ENCODE data around the gene CDKAL1. TPM values are rescaled to one million over a fixed set of nuclear protein-coding genes. Genes with fewer than 3 reads are reported as not detected.

CDKAL1 gene
- total and polyA plus RNA-seq, 2 donors from 2014 or later = 4.6 to 20.2 TPM

- no peaks in the 10 kb centered on the region for H3K4me1 ChIP-seq (ENCODE audit: control insufficient read depth in 2 of 3, insufficient read depth in 2 of 3, low read depth in 1 of 3, low read length in 3 of 3)
- no peaks in the 10 kb centered on the region for H3K36me3 ChIP-seq (ENCODE audit: control insufficient read depth in 2 of 3, insufficient read depth in 3 of 3, low read length in 3 of 3)
- no peak overlapping the region for H3K9ac ChIP-seq (ENCODE audit: low read length in 3 of 3)
- H3K4me3 ChIP-seq (ENCODE audit: low read length in 3 of 3) = no peak overlapping the region
- TF ChIP-seq CTCF (IDR thresholded peaks at IDR 0.05; ENCODE audit: borderline replicate concordance, extremely low read depth, insufficient read depth) = no peak
- intact Hi-C loops (cut with DNase I) = no loop called here
- DNase-seq (no peak), FAIRE-seq (no peak)
- no peaks in the 10 kb centered on the region for H3K9me3 ChIP-seq (ENCODE audit: control insufficient read depth in 2 of 3, insufficient read depth in 1 of 3, low read length in 3 of 3)
- no peak overlapping the region for H3K27ac ChIP-seq (ENCODE audit: low read depth in 2 of 2, low read length in 2 of 2)
- no peaks in the 10 kb centered on the region for H3K27me3 ChIP-seq (ENCODE audit: control insufficient read depth, insufficient read depth, low read length)
Measured at GRCh38 chr6:21037453-21037852, 503.2 kb downstream of the CDKAL1 start.

- DNase-seq = no peak
- H3K4me1 ChIP-seq (ENCODE audit: control insufficient read depth in 2 of 3, insufficient read depth in 2 of 3, low read depth in 1 of 3, low read length in 3 of 3) = peaks cover 0 to 2% (median 0%) of the 10 kb centered on the region in 3 donors
- no peak for FAIRE-seq
- H3K9ac ChIP-seq (ENCODE audit: low read length in 3 of 3) = no peak overlapping the region
- intact Hi-C loops (cut with DNase I) = no loop called here
- H3K27me3 ChIP-seq (ENCODE audit: control insufficient read depth, insufficient read depth, low read length) = no peaks in the 10 kb centered on the region
- H3K27ac ChIP-seq (ENCODE audit: low read depth in 2 of 2, low read length in 2 of 2) = no peak overlapping the region
- no peaks in the 10 kb centered on the region for H3K9me3 ChIP-seq (ENCODE audit: control insufficient read depth in 2 of 3, insufficient read depth in 1 of 3, low read length in 3 of 3)
- H3K4me3 ChIP-seq (ENCODE audit: low read length in 3 of 3) = no peak overlapping the region
- no peaks in the 10 kb centered on the region for H3K36me3 ChIP-seq (ENCODE audit: control insufficient read depth in 2 of 3, insufficient read depth in 3 of 3, low read length in 3 of 3)
- TF ChIP-seq CTCF (IDR thresholded peaks at IDR 0.05; ENCODE audit: borderline replicate concordance, extremely low read depth, insufficient read depth) = no peak
Measured at GRCh38 chr6:21039926-21040325, 505.7 kb downstream of the CDKAL1 start.

GRCh38 chr6:21045135-21045700 lies 511.0 kb downstream of the CDKAL1 start:
- no peaks in the 10 kb centered on the region for H3K27me3 ChIP-seq (ENCODE audit: control insufficient read depth, insufficient read depth, low read length)
- peak overlapping the region; percentile 47 to 80 for H3K27ac ChIP-seq (ENCODE audit: low read depth in 2 of 2, low read length in 2 of 2)
- H3K36me3 ChIP-seq (ENCODE audit: control insufficient read depth in 2 of 3, insufficient read depth in 3 of 3, low read length in 3 of 3) = no peaks in the 10 kb centered on the region
- peaks cover 7 to 15% (median 10%) of the 10 kb centered on the region in 3 donors for H3K4me1 ChIP-seq (ENCODE audit: control insufficient read depth in 2 of 3, insufficient read depth in 2 of 3, low read depth in 1 of 3, low read length in 3 of 3)
- peak overlapping the region in 1 of 3 donors; percentile 36 for H3K9ac ChIP-seq (ENCODE audit: low read length in 3 of 3)
- no peak overlapping the region for H3K4me3 ChIP-seq (ENCODE audit: low read length in 3 of 3)
- DNase-seq (peak in 2 of 5 donors; percentile 41 to 54), FAIRE-seq (peak; percentile 60)
- H3K9me3 ChIP-seq (ENCODE audit: control insufficient read depth in 2 of 3, insufficient read depth in 1 of 3, low read length in 3 of 3) = no peaks in the 10 kb centered on the region
- intact Hi-C loops (cut with DNase I) = no loop called here
- no peak for TF ChIP-seq CTCF (IDR thresholded peaks at IDR 0.05; ENCODE audit: borderline replicate concordance, extremely low read depth, insufficient read depth)

- H3K27ac ChIP-seq (ENCODE audit: low read depth in 2 of 2, low read length in 2 of 2) = peak overlapping the region; percentile 47 to 80
- H3K4me1 ChIP-seq (ENCODE audit: control insufficient read depth in 2 of 3, insufficient read depth in 2 of 3, low read depth in 1 of 3, low read length in 3 of 3) = peaks cover 7 to 15% (median 10%) of the 10 kb centered on the region in 3 donors
- DNase-seq (peak; percentile 80 to 90 (median 85)), FAIRE-seq (no peak)
- no peaks in the 10 kb centered on the region for H3K27me3 ChIP-seq (ENCODE audit: control insufficient read depth, insufficient read depth, low read length)
- TF ChIP-seq CTCF (IDR thresholded peaks at IDR 0.05; ENCODE audit: borderline replicate concordance, extremely low read depth, insufficient read depth) = no peak
- peak overlapping the region in 1 of 3 donors; percentile 10 for H3K4me3 ChIP-seq (ENCODE audit: low read length in 3 of 3)
- H3K36me3 ChIP-seq (ENCODE audit: control insufficient read depth in 2 of 3, insufficient read depth in 3 of 3, low read length in 3 of 3) = no peaks in the 10 kb centered on the region
- no peak overlapping the region for H3K9ac ChIP-seq (ENCODE audit: low read length in 3 of 3)
- intact Hi-C loops (cut with DNase I) = no loop called here
- H3K9me3 ChIP-seq (ENCODE audit: control insufficient read depth in 2 of 3, insufficient read depth in 1 of 3, low read length in 3 of 3) = no peaks in the 10 kb centered on the region
Measured at GRCh38 chr6:21046276-21046675, 512.0 kb downstream of the CDKAL1 start.

All from kidney (tissue), 14 donors.